ENCODE results near the gene CAMK1D.

Gene CAMK1D

GRCh38 chr10:12518024-12518423 lies 168.7 kb downstream of the CAMK1D start:
- in situ Hi-C loops (cut with HindIII; ENCODE audit: low sequenced_read_pairs) = no loop called here
- H3K4me3 ChIP-seq (ENCODE audit: low read depth, low read length) = no peak overlapping the region
- DNase-seq (ENCODE audit: low read depth) = no peak
- TF ChIP-seq CTCF (IDR thresholded peaks at IDR 0.05; ENCODE audit: low read depth, low read length, missing control alignments) = no peak

DNA sequence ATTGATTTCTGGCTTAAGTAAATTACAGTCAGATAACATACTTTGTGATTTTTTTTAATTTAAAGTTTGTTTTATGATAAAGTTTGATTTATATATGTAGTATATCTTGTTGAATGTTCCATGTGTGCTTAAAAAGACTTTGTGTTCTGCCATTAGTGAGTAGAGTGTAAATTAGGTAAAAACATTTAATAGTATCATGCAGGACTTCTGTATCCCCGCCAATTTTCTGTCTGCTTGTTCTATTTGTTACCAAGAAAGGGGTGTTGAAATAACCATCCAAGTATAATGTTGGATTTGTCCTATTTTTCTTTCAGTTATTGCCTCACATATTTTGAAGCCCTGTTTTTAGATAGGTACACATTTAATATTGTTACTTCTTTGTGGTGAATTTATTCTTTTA lies 172.1 kb downstream of the CAMK1D start:
- in situ Hi-C loops (cut with HindIII; ENCODE audit: low sequenced_read_pairs) = no loop called here
- H3K4me3 ChIP-seq (ENCODE audit: low read depth, low read length) = no peak overlapping the region
- TF ChIP-seq CTCF (IDR thresholded peaks at IDR 0.05; ENCODE audit: low read depth, low read length, missing control alignments) = no peak
- no peak for DNase-seq (ENCODE audit: low read depth)

DNA sequence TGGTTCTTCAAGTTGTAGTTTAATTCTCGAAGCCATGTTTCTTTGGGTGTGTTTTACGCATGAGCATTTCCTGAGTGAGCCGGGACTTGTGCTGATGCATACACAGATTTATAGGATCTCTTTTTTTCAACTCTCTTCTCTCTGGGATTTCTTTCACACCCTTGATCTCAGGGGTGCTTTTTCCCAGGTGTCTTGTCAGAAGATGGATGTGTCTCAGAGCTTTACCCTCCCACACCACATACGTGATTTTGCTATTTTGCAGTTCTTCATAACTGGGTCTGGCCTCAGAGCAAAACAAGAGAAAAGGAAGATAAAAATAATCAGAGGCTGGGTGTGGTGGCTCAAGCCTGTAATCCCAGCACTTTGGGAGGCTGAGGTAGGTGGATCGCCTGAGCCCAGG lies 177.0 kb downstream of the CAMK1D start:
- no peak for TF ChIP-seq CTCF (IDR thresholded peaks at IDR 0.05; ENCODE audit: low read depth, low read length, missing control alignments)
- no peak overlapping the region for H3K4me3 ChIP-seq (ENCODE audit: low read depth, low read length)
- in situ Hi-C loops (cut with HindIII; ENCODE audit: low sequenced_read_pairs) = no loop called here
- no peak for DNase-seq (ENCODE audit: low read depth)

DNA sequence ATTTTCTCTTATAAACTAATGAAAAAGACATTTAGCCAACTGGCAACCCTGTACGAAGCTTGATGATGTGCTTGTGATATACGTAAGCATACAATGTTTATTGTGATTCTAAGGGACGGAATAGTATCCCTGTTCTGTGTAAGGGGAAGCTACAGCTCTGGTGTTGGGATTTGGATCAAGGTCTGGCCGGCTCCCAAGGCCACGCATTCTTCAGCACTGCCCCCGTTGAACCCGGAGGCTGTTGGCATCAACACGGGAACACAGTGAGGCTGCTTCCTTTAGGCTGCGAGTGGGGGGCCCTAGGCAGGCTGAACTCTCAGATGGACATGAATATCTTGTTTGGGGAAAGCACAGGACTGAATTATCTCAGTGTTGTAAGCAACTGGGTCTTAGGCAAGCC lies 180.6 kb downstream of the CAMK1D start:
- in situ Hi-C loops (cut with HindIII; ENCODE audit: low sequenced_read_pairs) = no loop called here
- no peak overlapping the region for H3K4me3 ChIP-seq (ENCODE audit: low read depth, low read length)
- no peak for TF ChIP-seq CTCF (IDR thresholded peaks at IDR 0.05; ENCODE audit: low read depth, low read length, missing control alignments)

GRCh38 chr10:12531305-12532220 lies 182.2 kb downstream of the CAMK1D start:
- no peak for DNase-seq (ENCODE audit: low read depth)
- no peak for TF ChIP-seq CTCF (IDR thresholded peaks at IDR 0.05; ENCODE audit: low read depth, low read length, missing control alignments)
- in situ Hi-C loops (cut with HindIII; ENCODE audit: low sequenced_read_pairs) = no loop called here
- no peak overlapping the region for H3K4me3 ChIP-seq (ENCODE audit: low read depth, low read length)

More for the DNA sequence above, 180.6 kb downstream of the CAMK1D start:
- no peak for DNase-seq (ENCODE audit: low read depth)

GRCh38 chr10:12533151-12533550 lies 183.8 kb downstream of the CAMK1D start:
- TF ChIP-seq CTCF (IDR thresholded peaks at IDR 0.05; ENCODE audit: low read depth, low read length, missing control alignments) = no peak
- in situ Hi-C loops (cut with HindIII; ENCODE audit: low sequenced_read_pairs) = no loop called here
- no peak overlapping the region for H3K4me3 ChIP-seq (ENCODE audit: low read depth, low read length)
- DNase-seq (ENCODE audit: low read depth) = no peak

Measured in astrocyte of the cerebellum (primary cell).